Kidney (tissue), 14 donors: ENCODE measurements around the gene C9orf78. TPM values are rescaled to one million over a fixed set of nuclear protein-coding genes. Genes with fewer than 3 reads are reported as not detected.
A peak's percentile ranks its signal among the peaks of the same experiment; 100 is the strongest.

ENCODE experiments used
- DNase-seq, 5 donors: peaks; one replicate each; pipeline ENCODE4 v3.0.0-alpha.2; 2013 to 2020
- FAIRE-seq: peaks from 2 replicates; lab custom pipeline; 2012; peaks lifted over from hg19 to GRCh38; lab: Jason Lieb, UNC
- H3K27ac ChIP-seq, 2 donors: one replicate each; pipeline ENCODE4 v1.7.0; 2013; ENCODE audit warnings: low read depth in 2 of 2, low read length in 2 of 2, inconsistent platforms in 1 of 2
- H3K27me3 ChIP-seq: one replicate; pipeline ENCODE4 v1.7.1; 2013; ENCODE audit warnings: low read length, inconsistent platforms; ENCODE audit not compliant: control insufficient read depth, insufficient read depth
- H3K36me3 ChIP-seq, 3 donors: one replicate each; pipeline versions ENCODE4 v1.7.0 to v1.7.1; 2013; ENCODE audit warnings: low read length in 3 of 3, control low read depth in 1 of 3, inconsistent platforms in 1 of 3; ENCODE audit not compliant: insufficient read depth in 3 of 3, control insufficient read depth in 2 of 3
- H3K4me1 ChIP-seq, 3 donors: one replicate each; pipeline versions ENCODE4 v1.7.0 to v1.7.1; 2013; ENCODE audit warnings: low read length in 3 of 3, inconsistent platforms in 1 of 3, low read depth in 1 of 3; ENCODE audit not compliant: control insufficient read depth in 2 of 3, insufficient read depth in 2 of 3
- H3K4me3 ChIP-seq, 3 donors: one replicate each; pipeline versions ENCODE4 v1.7.0 to v1.8.1; 2013; ENCODE audit warnings: low read length in 3 of 3, control low read depth in 1 of 3, inconsistent platforms in 1 of 3
- H3K9ac ChIP-seq, 3 donors: one replicate each; pipeline versions ENCODE4 v1.7.0 to v1.7.1; 2013; ENCODE audit warnings: low read length in 3 of 3, control low read depth in 1 of 3, inconsistent platforms in 1 of 3
- H3K9me3 ChIP-seq, 3 donors: one replicate each; pipeline versions ENCODE4 v1.7.0 to v1.7.1; 2013; ENCODE audit warnings: low read length in 3 of 3, control low read depth in 1 of 3, inconsistent platforms in 1 of 3; ENCODE audit not compliant: control insufficient read depth in 2 of 3, insufficient read depth in 1 of 3
- CTCF ChIP-seq: IDR thresholded peaks from 3 replicates; pipeline ENCODE4 v1.5.1; 2012; ENCODE audit warnings: mild to moderate bottlenecking, moderate library complexity, borderline replicate concordance; ENCODE audit not compliant: insufficient read depth; ENCODE audit errors: extremely low read depth
- intact Hi-C: fragments of 100-400 bp; cut with DNase I; formaldehyde crosslinking; loops from one replicate; pipeline ENCODE4 v1.11.1; 2022
- polyA plus RNA-seq: library from polyadenylated mRNA; stranded (reverse); fragments of 350-450 nt; fragmentation: Illumina TruSeq; extraction: RNeasy Lipid Tissue Mini Kit (QIAGEN cat#74804); gene quantifications from one replicate; pipeline ENCODE4 v1.2.3, GENCODE V29; 2014; ENCODE audit warnings: low read depth, low replicate concordance; ENCODE audit not compliant: insufficient read depth
- total RNA-seq: library from RNA; stranded (reverse); fragmentation: NEBNext Ultra II Directional; extraction: Animal tissue kit (Norgen Biotek cat#: 25700); gene quantifications from one replicate; pipeline ENCODE4 v1.2.1, GENCODE V29; 2021
- donor health status: control.
- donor health status: control.
- donor health status: control.
- donor health status: control.
- donor health status: control.
- donor health status: DM: yes; HTN: yes; CAD: no.
- donor health status: Normal renal cell carcinoma (clear cell type).

The C9orf78 gene
- total and polyA plus RNA-seq, 2 donors from 2014 or later, result 39.7 to 62.1 TPM

- no peak for TF ChIP-seq CTCF
- H3K4me3 ChIP-seq, result no peak overlapping the region
- no peaks in the 10 kb centered on the region for H3K27me3 ChIP-seq
- FAIRE-seq, result no peak
- intact Hi-C loops, result no loop called here
- H3K9me3 ChIP-seq, result no peaks in the 10 kb centered on the region
- H3K9ac ChIP-seq, result no peak overlapping the region
- no peak overlapping the region for H3K27ac ChIP-seq
- no peaks in the 10 kb centered on the region for H3K4me1 ChIP-seq
- H3K36me3 ChIP-seq, result peaks cover 0 to 25% (median 11%) of the 10 kb centered on the region in 3 donors
- no peak for DNase-seq
Observed at GRCh38 chr9:129873563-129874190, 38.6 kb upstream of the C9orf78 start.

- FAIRE-seq (no peak), DNase-seq (peak in 4 of 5 donors; percentile 9 to 82 (median 75))
- no peaks in the 10 kb centered on the region for H3K9me3 ChIP-seq
- no peaks in the 10 kb centered on the region for H3K4me1 ChIP-seq
- no peak overlapping the region for H3K4me3 ChIP-seq
- no peaks in the 10 kb centered on the region for H3K27me3 ChIP-seq
- H3K9ac ChIP-seq, result no peak overlapping the region
- H3K27ac ChIP-seq, result no peak overlapping the region
- no peak for TF ChIP-seq CTCF
- peaks cover 0 to 28% (median 11%) of the 10 kb centered on the region in 3 donors for H3K36me3 ChIP-seq
- intact Hi-C loops, result no loop called here
Observed at GRCh38 chr9:129871046-129871445, 36.0 kb upstream of the C9orf78 start.

- Histone ChIP-seq H3K27ac (no peak overlapping the region), H3K9ac (no peak overlapping the region), H3K4me3 (no peak overlapping the region), H3K36me3 (peaks cover 0 to 24% (median 9%) of the 10 kb centered on the region in 3 donors), H3K4me1 (no peaks in the 10 kb centered on the region), H3K9me3 (no peaks in the 10 kb centered on the region), H3K27me3 (no peaks in the 10 kb centered on the region)
- DNase-seq (peak in 1 of 5 donors; percentile 70), FAIRE-seq (no peak)
- TF ChIP-seq CTCF, result no peak
- intact Hi-C loops, result no loop called here
Observed at GRCh38 chr9:129869585-129870501, 34.8 kb upstream of the C9orf78 start.
